ENCODE results near the gene PLOD3. TPM values are rescaled to one million over a fixed set of nuclear protein-coding genes. Genes with fewer than 3 reads are reported as not detected.
"Not testable (repeated sequence)": the region's sequence is repeated elsewhere in the genome, so short reads cannot be mapped to it uniquely, and the experiment has no call there.

PLOD3 gene, protein sequence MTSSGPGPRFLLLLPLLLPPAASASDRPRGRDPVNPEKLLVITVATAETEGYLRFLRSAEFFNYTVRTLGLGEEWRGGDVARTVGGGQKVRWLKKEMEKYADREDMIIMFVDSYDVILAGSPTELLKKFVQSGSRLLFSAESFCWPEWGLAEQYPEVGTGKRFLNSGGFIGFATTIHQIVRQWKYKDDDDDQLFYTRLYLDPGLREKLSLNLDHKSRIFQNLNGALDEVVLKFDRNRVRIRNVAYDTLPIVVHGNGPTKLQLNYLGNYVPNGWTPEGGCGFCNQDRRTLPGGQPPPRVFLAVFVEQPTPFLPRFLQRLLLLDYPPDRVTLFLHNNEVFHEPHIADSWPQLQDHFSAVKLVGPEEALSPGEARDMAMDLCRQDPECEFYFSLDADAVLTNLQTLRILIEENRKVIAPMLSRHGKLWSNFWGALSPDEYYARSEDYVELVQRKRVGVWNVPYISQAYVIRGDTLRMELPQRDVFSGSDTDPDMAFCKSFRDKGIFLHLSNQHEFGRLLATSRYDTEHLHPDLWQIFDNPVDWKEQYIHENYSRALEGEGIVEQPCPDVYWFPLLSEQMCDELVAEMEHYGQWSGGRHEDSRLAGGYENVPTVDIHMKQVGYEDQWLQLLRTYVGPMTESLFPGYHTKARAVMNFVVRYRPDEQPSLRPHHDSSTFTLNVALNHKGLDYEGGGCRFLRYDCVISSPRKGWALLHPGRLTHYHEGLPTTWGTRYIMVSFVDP
- 10 to 100 TPM; 37.4 to 72.9 (median 46.4) TPM for polyA plus RNA-seq (ENCODE audit: insufficient read length in 10 of 10)
- long read RNA-seq, donor 1, partial matches to known transcripts: 5 of 7 reads
- long read RNA-seq, donor 1, other reads (novel, unspliced or antisense): 0 of 7 reads
- long read RNA-seq, donor 2, partial matches to known transcripts: 0 of 4 reads
- long read RNA-seq, donor 2, other reads (novel, unspliced or antisense): 0 of 4 reads
- long read RNA-seq, donor 3: 0 reads
- long read RNA-seq, donor 4, partial matches to known transcripts: 5 of 7 reads
- long read RNA-seq, donor 4, other reads (novel, unspliced or antisense): 0 of 7 reads
- long read RNA-seq, donor 5, partial matches to known transcripts: 0 of 4 reads
- long read RNA-seq, donor 5, other reads (novel, unspliced or antisense): 0 of 4 reads
- long read RNA-seq, donor 6, partial matches to known transcripts: 90 of 192 reads
- long read RNA-seq, donor 6, other reads (novel, unspliced or antisense): 98 of 192 reads
- long read RNA-seq, donor 7, partial matches to known transcripts: 0 of 2 reads
- long read RNA-seq, donor 7, other reads (novel, unspliced or antisense): 0 of 2 reads
- long read RNA-seq, donor 8, partial matches to known transcripts: 0 of 4 reads
- long read RNA-seq, donor 8, other reads (novel, unspliced or antisense): 0 of 4 reads
- long read RNA-seq, donor 9, partial matches to known transcripts: 0 of 2 reads
- long read RNA-seq, donor 9, other reads (novel, unspliced or antisense): 0 of 2 reads

DNA sequence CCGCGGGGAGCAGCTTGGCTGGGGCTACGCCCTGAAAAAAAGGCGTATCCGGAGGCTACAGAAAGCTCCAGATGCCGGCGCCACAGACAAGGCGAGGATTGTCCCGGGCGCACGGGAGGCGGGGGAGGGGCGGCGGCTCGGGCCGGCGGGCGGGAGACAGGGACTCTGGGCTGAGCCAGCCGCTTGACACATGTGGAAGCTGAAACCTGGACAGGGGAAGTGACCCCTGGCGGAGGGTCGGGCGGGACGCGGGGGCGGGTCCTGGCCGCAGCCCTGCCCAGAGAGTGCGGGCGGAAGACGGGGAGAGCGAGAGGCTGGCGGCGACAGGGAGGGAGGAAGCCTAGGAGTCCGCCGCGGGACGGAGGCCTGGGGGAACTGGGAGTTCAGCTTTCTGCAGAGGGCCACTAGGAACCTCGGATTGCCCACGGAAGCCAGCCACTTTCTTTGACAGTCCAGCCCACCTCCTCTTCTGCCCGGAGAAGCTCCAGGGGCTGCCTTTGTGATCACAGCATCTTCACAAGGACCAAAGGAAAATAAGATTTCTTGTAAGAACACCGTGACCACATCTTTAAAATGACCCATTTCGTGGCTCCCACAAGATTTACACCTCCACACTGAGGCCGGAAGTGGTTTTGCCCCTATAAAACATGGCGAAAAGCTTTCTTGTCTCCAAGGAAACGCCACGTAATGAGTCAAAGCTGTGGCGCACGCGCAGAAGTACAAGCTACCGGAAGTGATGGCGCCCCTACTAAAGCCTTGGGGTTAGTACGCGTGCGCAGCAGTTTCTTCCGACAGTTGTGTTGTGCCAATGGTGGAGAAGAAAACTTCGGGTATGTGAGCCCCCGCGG lies at the start of gene PLOD3, which contains the start of gene ZNHIT1:
TSS of gene PLOD3 (minus strand) at position 194 of the 848 bp plus-strand sequence. CDS start 307 bp downstream, outside the sequence.
TSS of gene ZNHIT1 (plus strand) at position 778 of the 848 bp plus-strand sequence. CDS start at position 809, 31 bp downstream.
- DNase-seq: peak; percentile 98 to 99 (median 98)

DNA sequence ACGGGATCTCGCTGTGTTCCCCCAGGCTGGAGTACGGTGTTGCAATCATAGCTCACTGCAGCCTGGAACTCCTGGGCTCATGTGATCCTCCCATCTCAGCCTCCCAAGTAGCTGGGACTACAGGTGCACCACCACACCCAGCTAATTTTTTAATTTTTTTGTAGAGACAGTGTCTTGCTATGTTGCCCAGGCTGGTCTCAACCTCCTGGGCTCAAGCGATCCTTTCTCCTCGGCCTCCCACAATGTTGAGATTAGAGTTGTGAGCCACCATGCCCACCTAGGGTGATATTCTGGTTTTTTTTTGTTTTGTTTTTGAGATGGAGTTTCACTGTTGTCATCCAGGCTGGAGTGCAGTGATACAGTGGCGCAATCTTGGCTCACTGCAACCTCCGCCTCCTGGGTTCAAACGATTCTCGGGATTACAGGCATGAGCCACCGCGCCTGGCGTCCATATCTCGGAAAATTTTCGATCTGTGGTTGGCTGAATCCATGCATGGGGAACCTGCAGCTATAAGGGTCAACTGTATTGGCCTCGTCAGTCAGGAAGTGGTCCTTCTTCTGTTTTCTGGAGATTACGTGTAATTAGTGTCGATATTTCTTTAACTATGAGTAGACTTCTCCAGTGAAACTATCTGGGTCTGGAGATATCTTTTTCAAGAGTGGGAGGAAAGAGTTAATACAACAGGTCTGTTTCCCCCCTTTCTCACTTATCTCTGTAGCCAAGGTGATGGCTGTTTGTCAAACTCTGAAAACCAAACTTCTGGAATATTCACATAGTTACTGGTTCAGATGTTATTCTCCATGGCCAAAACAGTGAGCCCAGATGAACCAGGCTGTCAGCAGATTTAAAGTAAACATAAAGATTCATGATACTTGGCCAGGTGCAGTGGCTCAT lies 48.5 kb upstream of the PLOD3 start:
- no peak for DNase-seq

DNA sequence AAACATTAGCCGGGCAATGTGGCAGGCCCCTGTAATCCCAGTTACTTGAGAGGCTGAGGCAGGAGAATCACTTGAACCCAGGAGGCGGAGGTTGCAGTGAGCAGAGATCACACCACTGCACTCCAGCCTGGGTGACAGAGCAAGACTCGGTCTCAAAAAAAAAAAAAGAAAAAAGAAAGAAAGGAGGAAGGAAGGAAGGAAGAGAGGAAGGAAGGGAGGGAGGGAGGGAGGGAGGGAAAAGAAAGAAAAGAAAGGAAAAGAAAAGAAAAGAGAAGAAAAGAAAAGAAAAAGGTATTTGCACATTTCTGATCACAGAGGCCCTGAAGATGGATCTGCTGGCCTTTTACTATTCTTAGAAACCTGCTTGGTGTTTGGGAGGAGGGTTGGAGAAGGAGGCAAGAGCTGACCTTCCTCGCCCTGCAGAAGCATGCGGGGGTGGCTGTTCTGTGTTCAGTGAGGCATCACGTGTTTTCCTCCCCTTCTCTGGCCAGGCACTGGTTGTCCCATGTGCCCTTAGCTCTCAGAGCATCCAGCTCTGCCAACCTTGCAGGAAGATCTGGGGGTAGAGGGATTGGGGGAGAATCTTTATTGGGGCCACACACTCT lies 46.8 kb upstream of the PLOD3 start:
- not testable (repeated sequence) for DNase-seq

DNA sequence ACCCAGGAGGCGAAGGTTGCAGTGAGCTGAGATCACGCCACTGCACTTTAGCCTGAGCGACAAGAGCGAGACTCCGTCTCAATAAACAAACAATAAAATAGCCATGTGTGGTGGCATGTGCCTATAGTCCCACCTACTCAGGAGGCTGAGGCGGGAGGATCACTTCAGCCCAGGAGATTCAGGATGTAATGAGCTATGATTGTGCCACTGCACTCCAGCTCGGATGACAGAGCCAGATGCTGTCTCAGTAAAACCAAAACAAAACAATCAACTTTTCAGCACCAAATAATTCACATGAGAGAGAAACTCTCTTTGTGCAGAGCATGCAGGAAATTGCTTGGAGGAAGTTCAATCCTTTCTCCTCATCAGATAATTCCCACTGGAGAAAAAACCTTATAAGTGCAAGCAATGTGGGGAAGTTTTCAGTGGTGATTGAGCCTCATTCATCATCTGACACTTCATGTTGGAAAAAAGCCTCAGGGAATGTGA lies 40.9 kb upstream of the PLOD3 start:
- no peak for DNase-seq

DNA sequence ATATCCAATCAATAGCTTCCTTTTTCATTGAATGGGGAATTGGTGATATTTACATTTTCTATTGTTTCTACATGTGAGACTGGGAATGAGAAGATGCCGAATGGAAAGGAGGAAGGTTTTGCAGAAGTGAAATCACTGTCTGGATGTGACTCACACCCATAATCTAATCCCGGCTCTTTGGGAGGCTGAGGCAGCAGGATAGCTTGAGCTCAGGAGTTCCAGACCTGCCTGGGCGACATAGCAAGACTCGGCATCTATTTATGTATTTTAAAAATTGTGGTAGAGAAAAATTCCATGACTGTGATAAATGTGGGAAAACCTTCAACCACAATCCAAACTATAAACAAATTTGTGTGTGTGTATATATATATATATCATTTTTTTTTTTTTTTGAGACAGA lies 38.4 kb upstream of the PLOD3 start:
- DNase-seq: no peak

DNA sequence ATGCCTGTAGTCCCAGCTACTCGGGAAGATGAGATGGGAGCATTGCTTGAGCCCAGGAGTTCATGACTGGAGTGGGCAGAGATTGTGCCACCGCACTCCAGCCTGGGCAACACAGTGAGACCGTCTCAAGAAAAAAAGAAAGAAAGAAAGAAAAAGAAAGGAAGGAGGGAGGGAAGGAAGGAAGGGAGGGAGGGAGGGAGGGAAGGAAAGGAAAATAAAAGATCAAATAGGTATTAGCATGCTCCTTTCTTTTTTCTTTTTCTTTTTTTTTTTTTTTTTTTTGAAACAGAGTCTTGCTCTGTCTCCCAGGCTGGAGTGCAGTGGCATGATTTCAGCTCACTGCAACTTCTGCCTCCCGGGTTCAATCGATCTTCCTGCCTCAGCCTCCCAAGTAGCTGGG lies 35.8 kb upstream of the PLOD3 start:
- DNase-seq: not testable (repeated sequence)

DNA sequence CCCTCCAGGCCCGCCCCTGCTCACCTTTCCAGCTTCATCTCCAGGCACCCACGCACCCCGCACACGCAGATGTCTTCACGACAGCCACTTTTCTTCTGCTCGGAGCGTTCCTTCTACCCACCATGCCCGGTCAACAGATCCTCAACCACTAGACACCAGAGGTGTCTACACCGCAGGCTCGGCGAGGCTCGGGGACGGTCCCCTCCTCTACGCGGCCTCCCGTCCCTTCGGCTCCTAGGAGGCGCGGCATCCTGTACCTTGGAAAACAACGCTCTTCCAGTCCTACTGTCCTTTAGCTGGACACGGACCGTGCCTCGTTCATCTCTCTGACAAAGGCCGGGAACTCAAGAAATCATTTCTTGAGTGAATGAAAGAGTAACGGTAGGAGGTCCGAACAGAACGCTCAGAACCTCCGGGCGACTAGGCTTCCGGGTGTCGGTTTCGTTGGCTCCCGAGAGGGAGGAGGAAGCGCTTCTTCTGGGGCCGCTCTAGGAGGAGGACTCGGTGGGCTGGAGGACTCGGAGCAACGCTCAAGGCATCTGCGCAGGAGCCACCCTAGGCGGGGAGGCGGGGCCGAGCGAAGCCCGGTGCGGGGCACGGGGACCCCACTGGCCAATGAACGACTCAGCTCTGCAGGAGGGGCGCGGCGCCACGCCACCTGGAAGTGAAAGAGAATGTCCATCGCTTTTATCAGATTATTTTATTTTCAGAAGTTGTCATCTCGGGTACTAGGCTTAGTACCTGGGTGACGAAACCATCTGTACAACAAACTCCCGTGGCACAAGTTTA lies 34.7 kb upstream of the PLOD3 start:
- DNase-seq: peak; percentile 98 to 99 (median 98)

DNA sequence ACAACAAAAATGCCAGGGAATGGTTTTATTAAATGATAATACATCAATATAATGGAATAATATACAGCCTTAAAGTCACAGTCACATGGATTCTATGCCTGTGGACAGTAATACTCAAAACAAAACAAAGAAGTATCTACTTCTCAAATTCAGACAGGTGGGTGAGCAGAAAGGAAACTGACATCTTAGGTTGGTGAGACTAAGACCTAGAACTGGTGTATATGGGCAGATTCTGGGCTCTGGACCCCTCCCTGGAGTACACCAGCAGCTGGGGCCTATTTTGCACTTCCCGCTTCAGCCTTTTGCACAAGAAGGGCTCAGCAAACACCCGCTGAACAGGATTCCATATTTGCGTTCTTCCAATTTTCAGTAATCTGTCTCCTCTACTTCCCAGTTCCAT lies 32.9 kb upstream of the PLOD3 start:
- DNase-seq: no peak

DNA sequence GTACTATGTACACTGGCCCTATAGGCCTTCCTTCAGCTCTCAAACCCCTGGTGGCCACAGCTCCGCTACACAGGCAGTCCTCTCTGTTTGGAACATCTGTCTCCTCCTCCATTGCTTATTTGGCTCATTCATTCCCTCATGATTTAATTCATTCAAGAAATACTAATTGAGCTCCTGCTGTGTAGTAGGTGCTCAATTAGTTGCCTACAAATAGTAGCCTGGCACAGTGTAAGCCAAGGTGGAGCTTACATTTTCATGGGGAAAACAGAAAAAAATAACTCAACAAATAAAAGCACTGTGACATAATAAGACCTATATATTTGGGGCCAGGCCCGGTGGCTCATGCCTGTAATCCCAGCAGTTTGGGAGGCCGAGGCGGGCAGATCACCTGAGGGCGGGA lies 30.9 kb upstream of the PLOD3 start:
- DNase-seq: no peak

DNA sequence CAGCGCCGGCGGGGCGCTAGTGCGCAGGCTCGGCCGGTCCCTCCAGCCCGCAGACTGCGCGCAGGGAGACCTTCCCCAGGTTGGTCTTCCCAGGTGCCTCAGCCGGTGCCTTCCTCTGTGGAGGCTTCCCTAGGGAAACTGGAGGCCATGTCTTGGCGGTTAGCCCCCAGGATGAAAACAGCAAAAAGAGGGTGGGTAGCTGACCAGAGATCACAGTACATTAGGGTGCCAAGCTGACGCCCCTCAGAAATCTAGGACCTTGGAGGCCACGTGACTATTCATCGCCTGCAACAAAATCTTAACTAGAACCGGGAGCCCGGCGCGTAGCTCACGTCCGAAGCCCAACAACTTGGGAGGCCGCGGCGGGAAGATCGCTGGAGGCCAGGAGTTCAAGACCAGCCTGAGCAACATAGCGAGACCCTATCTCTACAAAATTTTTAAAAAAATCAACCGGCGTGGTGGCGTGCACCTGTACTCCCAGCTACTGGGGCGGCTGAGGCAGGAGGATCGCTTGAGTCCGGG lies 27.8 kb upstream of the PLOD3 start:
- DNase-seq: no peak

DNA sequence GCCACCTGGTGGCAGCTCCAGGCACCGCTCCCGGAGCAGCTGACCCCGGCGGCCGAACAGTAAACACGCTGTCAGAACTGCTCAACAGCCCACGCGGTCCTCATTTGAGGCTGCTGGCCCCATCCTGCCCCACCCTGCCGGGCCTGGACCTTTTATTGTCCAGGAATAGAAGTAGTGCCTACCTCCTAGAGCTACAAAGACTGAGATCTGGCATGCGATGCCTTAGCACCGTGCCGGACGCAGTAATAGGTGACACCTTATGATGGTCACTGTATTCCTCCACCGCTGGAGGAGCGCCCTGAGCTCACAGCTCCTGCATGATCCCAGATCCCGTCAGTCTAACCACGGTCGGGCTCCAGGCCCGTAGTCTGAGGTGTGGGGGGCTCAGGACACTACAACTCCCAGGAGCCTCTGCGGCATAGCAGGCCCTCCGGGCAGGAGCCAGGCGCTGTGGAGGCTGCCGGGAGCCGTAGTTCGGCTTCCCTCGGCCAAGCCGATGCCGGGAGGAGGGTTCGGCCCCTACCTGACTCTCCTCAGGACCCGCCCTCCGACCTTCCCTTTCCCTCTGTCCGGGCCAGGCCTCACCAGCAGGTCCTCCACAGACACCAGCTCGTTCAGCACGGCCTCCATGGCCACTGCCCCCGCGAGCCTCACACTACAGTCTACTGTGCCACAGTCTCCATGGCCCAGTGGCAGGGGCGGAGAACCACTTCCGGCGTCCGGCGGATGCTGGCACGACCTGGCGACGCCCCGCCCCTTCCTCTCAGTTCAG lies 27.2 kb upstream of the PLOD3 start, which contains the start of gene FIS1:
TSS of gene FIS1 (minus strand) at position 707 of the 772 bp plus-strand sequence. CDS start at position 630, 77 bp downstream.
- peak; percentile 89 to 99 (median 93) for DNase-seq

DNA sequence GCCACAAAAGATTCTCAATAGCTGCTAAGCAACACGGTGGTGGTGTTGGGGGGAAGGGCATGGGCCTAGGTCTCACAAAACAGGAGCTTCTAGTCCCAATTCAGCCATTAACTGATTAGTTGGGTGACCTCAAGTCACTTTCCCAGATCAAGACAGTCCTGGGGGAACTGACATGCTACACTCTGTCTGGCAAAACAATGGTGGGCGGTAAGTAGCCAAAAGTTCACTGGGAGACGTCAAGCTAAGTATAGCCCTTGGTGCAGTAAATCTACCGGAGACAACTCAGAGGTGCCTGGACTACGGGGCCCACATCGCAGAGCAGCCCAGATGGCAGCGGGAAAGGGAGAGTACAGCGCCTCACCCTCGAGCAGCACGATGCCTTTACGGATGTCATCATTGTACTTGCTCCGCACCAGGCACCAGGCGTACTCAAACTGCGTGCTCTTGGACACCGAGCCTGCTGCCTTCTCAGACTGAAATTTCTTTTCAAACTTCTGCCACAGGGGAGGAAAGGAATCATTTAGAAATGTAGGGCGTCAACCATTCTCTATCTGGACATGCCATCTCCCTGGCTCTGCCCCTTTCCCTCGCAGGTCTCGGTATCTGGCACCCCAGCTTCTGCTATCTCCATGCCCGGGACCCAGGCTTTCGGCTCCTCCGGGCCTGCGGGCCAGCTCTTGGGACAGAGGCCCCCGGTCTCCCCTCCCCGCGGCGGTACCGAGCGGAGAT lies 26.4 kb upstream of the PLOD3 start:
- peak in 1 of 3 donors; percentile 38 for DNase-seq

DNA sequence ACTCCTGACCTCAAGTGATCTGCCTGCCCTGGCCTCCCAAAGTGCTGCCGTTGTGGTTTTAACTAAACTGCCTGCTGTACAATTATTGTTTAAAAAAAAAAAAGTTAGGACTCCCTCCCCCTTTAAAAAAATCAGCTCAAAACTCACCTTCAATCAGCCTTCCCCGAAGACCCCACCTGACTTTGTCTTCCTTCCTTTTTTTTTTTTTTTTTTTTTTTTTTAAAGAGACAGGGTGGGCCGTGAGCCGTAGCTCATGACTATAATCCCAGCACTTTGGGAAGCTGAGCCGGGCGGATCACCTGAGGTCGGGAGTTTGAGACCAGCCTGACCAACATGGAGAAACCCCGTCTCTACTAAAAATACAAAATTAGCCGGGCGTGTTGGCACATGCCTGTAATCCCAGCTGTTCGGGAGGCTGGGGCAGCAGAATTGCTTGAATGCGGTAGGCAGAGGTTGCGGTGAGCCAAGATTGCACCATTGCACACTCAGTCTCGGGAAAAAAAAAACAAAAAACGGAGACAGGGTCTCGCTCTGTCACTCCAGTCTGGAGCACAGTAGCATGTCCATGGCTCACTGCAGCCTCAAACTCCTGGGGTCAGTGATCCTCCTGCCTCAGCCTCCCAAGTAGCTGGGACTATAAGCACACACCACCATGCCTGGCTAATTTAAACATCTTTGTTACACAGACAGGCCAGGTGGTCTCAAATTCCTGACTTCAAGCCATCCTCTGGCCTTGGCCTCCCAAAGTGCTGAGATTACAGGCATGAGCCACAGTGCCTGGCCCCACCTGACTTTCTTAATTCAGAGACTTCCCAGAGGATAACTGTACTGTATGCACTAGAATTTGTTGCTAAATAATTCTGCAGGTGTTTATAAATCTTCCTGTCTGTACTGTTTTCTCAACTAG lies 24.3 kb upstream of the PLOD3 start:
- DNase-seq: no peak

DNA sequence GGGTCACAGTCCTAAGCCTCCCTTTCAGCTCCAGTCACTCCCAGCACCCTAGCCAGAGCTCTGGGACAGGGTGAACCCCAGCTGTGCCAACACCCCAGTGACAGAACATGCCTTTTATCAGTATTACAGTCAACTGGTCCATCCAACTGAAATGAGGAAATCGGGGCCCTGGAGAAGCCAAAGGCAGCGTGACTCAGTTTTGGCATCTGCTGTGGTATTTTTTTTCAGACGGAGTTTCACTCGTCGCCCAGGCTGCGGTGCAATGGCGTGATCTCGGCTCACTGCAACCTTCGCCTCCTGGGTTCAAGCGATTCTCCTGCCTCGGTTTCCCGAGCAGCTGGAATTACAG lies 23.6 kb upstream of the PLOD3 start:
- DNase-seq: no peak

All from muscle of back (tissue), 13 donors.